Ishikawa (cell line): ENCODE measurements around the gene LENEP.

Experiments used
- CREB1 ChIP-seq: IDR thresholded peaks from 2 replicates; pipeline ENCODE4 v1.6.1; 2012; ENCODE audit warnings: low read depth
- EGR1 ChIP-seq: IDR thresholded peaks from 2 replicates; pipeline ENCODE4 v1.6.1; 2012
- EP300 ChIP-seq: IDR thresholded peaks from 2 replicates; pipeline ENCODE4 v1.6.1; 2012; ENCODE audit warnings: borderline replicate concordance
- FOXM1 ChIP-seq: IDR thresholded peaks from 2 replicates; pipeline ENCODE4 v1.6.1; 2012; ENCODE audit warnings: low read depth, borderline replicate concordance
- MAX ChIP-seq: IDR thresholded peaks from 2 replicates; pipeline ENCODE4 v1.6.1; 2012
- RAD21 ChIP-seq: IDR thresholded peaks from 2 replicates; pipeline ENCODE4 v1.6.1; 2012; ENCODE audit warnings: low read depth
- REST ChIP-seq: IDR thresholded peaks from 2 replicates; pipeline ENCODE4 v1.6.1; 2012; ENCODE audit warnings: low read depth, mild to moderate bottlenecking
- TEAD4 ChIP-seq: IDR thresholded peaks from 2 replicates; pipeline ENCODE4 v1.6.1; 2012
- YY1 ChIP-seq: IDR thresholded peaks from 2 replicates; pipeline ENCODE4 v1.6.1; 2012; ENCODE audit warnings: low read depth

GRCh38 chr1:155026154-155026553, 32.8 kb downstream of the LENEP start:
- no peak for TF ChIP-seq MAX
- TF ChIP-seq EP300 = no peak
- TF ChIP-seq CREB1 = no peak
- TF ChIP-seq TEAD4 = no peak
- TF ChIP-seq EGR1 = no peak
- no peak for TF ChIP-seq YY1
- no peak for TF ChIP-seq FOXM1
- TF ChIP-seq RAD21 = no peak
- TF ChIP-seq REST = no peak
